WI38 (cell line): Measurements from ENCODE around the gene AKAP5.

ENCODE experiments used
- H3K4me3 ChIP-seq: 2 replicates; pipeline ENCODE4 v1.5.1; 2011; ENCODE audit warnings: low read depth, mild to moderate bottlenecking, control low read depth, low read length
- CTCF ChIP-seq: IDR thresholded peaks from 2 replicates; pipeline ENCODE4 v1.5.1; 2012; ENCODE audit warnings: low read depth, mild to moderate bottlenecking, control low read depth, low read length

The AKAP5 gene

GRCh38 chr14:64444140-64444539 lies 21.2 kb upstream of the AKAP5 start:
- no peak overlapping the region for H3K4me3 ChIP-seq
- no peak for TF ChIP-seq CTCF

DNA sequence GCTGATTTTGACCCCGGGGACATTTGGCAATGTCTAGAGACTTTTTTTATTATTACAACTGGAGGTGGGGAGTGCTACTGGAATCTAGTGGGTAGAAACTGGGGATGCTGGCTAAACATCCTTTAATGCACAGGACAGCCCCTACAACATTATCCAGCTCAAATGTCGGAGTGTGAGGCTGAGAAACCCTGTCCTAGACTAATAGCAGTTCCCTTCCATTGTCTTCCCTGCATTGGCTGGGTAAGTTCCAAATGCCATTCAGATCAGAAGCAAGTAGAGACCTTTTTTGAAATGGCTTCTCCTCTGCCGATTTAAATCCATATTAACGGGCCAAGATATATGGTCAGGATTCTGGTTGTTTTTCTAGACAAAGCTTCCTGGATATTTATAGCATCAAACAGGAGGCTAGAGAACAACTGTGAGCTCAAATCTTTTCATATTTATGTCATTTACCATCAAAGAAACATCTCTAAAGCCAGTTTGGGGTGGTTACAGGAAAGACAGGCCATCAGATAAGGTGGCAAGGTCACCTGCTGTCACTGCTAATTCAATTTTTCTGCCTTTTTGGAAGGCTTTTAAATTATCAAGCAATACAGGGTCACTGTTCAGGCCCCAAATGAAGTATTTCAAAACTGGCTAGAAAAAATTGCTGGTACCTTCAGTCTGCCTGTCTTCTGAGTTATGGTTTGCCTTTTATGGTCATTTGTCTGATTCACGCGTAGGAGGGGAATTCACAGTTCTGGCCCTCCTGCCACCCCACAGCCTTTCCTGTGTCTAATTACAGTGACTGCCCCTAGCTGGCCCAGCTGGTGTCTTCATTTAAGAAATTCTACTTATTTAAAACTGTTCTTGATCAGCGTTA lies 20.1 kb upstream of the AKAP5 start:
- TF ChIP-seq CTCF: no peak
- H3K4me3 ChIP-seq: no peak overlapping the region

DNA sequence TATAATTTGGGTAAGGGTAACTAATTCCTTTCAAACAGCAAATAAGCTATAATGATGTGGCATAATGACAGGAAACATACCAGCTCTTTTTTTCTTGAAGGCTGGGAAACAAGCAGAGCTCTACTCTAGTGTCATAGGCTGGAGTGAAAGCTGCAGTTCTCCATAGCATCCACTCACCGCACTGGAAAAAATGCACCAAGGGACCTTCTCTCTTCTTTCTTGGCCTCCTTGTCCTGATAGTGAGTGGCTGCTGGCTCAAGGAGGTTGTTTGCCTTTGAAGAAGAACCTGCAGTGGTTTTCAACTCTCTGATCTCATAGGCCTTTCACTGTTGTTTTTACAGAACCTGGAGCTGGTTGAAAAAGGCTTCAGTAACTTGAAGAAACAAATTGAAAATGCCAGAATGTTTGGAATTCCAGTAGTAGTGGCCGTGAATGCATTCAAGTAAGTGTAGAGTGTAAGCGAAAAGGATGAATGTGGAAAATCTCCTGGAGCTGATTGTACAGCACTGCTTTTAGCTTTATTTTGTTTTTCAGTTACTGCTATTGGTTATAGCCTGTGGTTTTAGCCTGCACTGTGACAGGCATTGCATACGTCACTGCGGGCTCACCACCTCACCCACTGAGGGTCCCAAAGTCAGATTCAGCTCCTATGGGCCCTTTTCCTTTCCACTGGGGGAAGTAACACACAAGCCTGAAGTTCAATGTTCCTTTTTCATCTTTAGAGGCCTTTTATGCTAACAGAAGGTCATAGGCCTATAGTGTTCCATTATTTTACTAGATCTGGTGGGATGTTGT lies 17.2 kb upstream of the AKAP5 start:
- TF ChIP-seq CTCF: no peak
- H3K4me3 ChIP-seq: no peak overlapping the region

GRCh38 chr14:64450255-64450654 lies 15.0 kb upstream of the AKAP5 start:
- TF ChIP-seq CTCF: no peak
- H3K4me3 ChIP-seq: no peak overlapping the region

- no peak overlapping the region for H3K4me3 ChIP-seq
- TF ChIP-seq CTCF: no peak
These were observed 10.6 kb upstream of the AKAP5 start for GRCh38 chr14:64454671-64455070.

- no peak for TF ChIP-seq CTCF
- no peak overlapping the region for H3K4me3 ChIP-seq
These were observed 5.7 kb upstream of the AKAP5 start for GRCh38 chr14:64459405-64460136.

GRCh38 chr14:64461221-64461620 lies 4.1 kb upstream of the AKAP5 start:
- H3K4me3 ChIP-seq: no peak overlapping the region
- TF ChIP-seq CTCF: no peak
